Measurements from ENCODE around the gene IFIT1.
"Not testable (repeated sequence)": the region's sequence is repeated elsewhere in the genome, so short reads cannot be mapped to it uniquely, and the experiment has no call there.

The IFIT1 gene

DNA sequence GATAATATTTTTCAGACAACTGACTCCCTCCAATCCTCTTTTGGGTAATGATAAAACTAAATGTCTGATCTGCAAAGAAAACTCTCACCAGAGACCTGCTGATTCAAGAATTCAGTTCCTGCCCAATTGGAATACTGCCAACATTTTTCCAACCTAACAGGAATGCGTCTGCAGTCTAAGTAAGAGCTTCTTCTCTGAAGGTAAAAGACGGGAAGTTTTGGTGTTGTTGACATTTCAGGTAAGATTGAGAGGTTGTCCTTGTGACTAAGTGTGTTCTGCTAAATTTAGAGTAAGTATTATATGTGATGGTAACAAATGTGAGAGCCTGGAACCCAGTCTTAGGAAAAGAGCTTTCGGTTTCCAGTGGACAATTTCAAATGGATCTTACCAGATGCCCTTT lies 39.6 kb downstream of the IFIT1 start:
- Mint-ChIP-seq H3K9me3 (no peaks in the 10 kb centered on the region), H3K27ac (no peak overlapping the region), H3K27me3 (peaks cover 14% of the 10 kb centered on the region), H3K4me1 (no peaks in the 10 kb centered on the region), H3K4me3 (no peak overlapping the region)
- ATAC-seq (no peak), DNase-seq (no peak)

DNA sequence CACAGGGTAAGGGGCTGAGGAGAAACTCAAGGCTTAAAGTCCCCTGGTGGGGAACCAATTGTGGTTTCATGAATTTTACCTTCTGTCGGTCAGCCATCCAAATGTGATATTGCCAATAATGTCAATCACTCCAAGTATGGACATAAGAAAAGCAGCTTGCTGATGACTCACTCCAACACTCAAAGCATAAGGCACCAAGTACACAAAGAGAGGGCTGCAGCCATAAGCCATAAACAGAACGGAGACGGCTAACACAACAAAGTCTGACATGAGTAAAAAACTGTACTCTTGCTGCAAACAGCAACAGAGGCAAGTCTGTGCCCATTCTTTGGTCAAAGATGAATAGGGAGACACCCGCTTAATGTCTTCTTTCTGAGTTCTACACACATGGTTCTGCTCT lies 46.1 kb downstream of the IFIT1 start:
- no peak overlapping the region for H3K4me3 Mint-ChIP-seq
- no peak for DNase-seq
- H3K27ac Mint-ChIP-seq = no peak overlapping the region
- no peaks in the 10 kb centered on the region for H3K9me3 Mint-ChIP-seq
- H3K4me1 Mint-ChIP-seq = no peaks in the 10 kb centered on the region
- ATAC-seq = no peak
- H3K27me3 Mint-ChIP-seq = peaks cover 20% of the 10 kb centered on the region

DNA sequence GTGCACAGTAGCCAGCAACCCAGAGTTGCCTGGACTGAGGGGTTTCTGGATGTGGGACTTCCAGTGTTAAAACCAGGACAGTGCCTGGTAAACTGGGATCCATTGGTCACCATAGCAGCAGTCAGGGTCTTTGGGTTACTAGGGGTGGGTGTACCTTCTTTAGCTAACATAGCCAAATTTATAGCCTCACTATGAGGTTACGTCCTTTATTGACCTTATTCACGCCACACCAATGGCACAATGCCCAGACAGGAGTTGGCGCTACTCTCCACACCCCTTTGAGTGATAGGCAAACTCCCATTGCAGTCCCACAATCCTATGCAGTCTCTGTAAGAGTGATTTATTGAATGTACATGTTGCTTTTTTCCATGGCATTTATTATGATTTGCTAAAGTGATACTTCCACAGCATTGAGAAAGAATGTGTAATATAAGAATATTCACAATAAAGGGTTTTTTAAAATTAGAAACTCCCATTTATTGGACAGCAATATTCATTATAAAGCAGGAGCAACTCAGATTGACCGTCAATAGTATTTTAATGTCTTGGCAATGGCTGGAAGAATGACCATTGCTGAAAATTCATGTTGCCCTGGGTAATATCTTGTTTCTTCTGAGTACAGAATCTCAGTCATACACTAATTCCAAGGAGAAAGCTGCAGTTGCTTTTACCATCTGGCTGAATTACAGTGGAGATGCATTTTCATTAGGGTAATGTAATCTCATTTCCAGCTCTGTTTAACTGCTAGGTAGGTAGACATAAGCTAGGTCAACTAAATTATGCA lies 48.0 kb downstream of the IFIT1 start:
- H3K9me3 Mint-ChIP-seq = no peaks in the 10 kb centered on the region
- H3K27ac Mint-ChIP-seq = no peak overlapping the region
- ATAC-seq (no peak), DNase-seq (no peak)
- H3K4me3 Mint-ChIP-seq = no peak overlapping the region
- no peaks in the 10 kb centered on the region for H3K4me1 Mint-ChIP-seq
- H3K27me3 Mint-ChIP-seq = peaks cover 20% of the 10 kb centered on the region

DNA sequence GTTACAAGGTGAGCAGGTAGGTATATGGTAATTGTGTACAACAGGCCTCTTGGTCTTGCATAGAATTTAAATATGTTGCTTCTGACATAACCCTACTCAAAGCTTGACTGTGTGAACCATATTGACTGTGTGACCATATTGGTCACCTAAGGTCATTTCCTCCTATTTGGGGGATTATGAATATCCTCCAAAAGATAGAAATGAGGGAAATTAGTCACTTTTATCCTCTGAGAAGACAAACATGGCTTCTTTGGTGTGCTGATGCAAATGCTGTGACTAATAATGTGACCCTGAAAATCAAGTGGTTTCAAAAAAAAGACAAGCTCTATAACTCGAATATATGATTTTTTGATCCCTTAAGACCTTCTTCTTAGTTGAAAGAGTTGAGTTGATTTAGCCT lies 49.9 kb downstream of the IFIT1 start:
- Mint-ChIP-seq H3K4me3 (no peak overlapping the region), H3K4me1 (no peaks in the 10 kb centered on the region), H3K9me3 (peaks cover 0 to 8% of the 10 kb centered on the region in 2 donors), H3K27me3 (peaks cover 25% of the 10 kb centered on the region), H3K27ac (no peak overlapping the region)
- DNase-seq = no peak
- peak; percentile 37 for ATAC-seq

DNA sequence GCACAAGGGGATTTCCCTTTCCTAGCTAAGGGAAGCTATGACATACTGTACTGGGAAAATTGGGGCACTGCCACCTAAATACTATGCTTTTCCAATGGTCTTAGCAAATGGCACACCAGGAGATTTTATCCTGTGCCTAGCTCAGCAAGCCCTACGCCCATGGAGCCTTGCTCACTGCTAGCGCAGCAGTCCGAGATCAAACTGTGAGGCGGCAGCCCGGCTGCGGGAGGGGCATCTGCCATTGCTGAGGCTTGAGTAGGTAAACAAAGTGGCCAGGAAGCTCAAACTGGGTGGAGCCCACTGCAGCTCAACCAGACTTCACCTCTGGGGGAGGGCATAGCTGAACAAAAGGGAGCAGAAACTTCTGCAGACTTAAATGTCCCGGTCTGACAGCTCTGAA lies 52.4 kb downstream of the IFIT1 start:
- not testable (repeated sequence) for DNase-seq, H3K4me1 Mint-ChIP-seq, ATAC-seq, H3K4me3 Mint-ChIP-seq, H3K9me3 Mint-ChIP-seq, H3K27ac Mint-ChIP-seq
- H3K27me3 Mint-ChIP-seq = peaks cover 18% of the 10 kb centered on the region

DNA sequence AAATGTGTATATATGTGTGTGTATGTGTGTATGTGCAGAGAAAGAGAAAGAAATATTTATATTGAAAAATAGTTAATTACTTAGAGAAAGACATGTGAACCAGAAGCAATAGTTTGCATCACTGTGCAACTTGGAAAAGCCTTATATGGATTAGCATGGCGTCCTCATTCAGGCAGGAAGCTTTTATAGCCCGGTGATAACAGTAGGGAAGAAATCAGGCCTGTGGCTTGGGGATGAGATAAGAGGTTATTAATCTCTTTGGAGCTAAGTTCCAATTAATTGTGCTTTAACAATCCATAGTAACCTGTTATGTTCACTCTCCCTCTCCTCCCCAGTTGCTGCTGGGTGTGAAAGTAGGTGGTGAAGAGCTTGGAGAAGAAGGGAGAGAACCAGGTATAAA lies 58.5 kb downstream of the IFIT1 start:
- peaks cover 30% of the 10 kb centered on the region for H3K27me3 Mint-ChIP-seq
- ATAC-seq (no peak), DNase-seq (no peak)
- H3K27ac Mint-ChIP-seq = no peak overlapping the region
- H3K4me1 Mint-ChIP-seq = peaks cover 6% of the 10 kb centered on the region
- peaks cover 0 to 8% of the 10 kb centered on the region in 2 donors for H3K9me3 Mint-ChIP-seq
- H3K4me3 Mint-ChIP-seq = no peak overlapping the region

DNA sequence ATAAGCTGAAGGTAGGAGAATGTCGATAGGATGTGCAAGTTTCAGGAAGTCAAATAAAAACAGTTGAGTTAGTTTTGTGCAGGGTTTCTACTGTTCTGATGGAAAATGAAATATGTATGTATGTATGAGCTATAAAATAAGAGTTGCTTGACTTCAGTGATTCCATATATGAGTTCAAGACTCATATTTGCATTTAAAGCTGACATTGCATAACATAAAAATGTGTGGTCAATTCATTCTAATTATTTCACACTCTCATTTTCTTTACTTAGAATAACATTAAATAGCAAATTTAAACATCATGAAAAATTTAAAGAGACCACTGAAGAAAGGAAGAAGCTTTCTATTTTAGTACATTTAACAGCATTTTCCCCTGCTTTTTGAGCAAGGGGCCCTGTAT lies 59.8 kb downstream of the IFIT1 start:
- no peak for DNase-seq
- Mint-ChIP-seq H3K4me1 (peaks cover 6% of the 10 kb centered on the region), H3K27ac (no peak overlapping the region), H3K27me3 (peaks cover 21% of the 10 kb centered on the region), H3K4me3 (no peak overlapping the region), H3K9me3 (no peaks in the 10 kb centered on the region)
- no peak for ATAC-seq

DNA sequence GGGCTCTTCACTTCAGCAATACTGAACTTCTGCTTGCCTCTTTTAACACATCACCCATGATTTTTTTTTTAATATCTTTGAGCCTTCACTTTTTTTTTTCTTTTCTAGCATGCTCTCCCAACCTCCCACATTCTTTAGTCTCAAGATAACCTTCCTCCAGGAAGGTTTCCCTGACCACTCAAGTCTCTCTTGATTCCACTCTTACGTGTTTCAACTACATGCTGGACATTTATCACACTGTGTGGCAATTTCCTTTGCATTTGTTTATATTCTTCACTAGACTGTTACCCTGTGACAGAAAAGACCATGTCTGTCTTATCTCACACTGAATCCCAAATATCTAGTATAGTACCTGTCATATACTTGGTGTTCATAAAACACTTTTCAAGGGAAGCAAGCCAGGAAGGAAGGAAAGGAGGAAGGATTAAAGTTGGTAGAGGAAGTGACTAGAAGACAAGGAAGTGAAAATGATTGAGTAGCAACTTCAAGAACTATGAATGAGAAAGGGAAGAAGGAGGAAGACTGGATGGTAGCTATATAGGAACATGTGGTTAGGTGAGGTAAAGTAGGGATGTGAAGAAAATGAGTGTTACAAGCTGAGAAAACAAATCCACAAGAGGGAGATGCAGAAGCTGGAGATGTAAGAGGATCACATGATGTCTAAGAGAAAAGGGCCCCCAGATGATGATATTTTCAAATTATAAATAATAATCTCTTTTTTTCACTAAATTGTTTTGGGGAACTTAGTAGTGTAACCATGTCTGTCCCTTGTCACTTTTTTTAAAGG lies 62.3 kb downstream of the IFIT1 start:
- Mint-ChIP-seq H3K4me1 (peaks cover 6% of the 10 kb centered on the region), H3K27me3 (peaks cover 12% of the 10 kb centered on the region), H3K4me3 (no peak overlapping the region), H3K27ac (peak overlapping the region in 1 of 2 donors; percentile 8), H3K9me3 (no peaks in the 10 kb centered on the region)
- DNase-seq (no peak), ATAC-seq (no peak)

Measured in stimulated activated naive CD8-positive, alpha-beta T cell treated with anti-CD3 and anti-CD28 coated beads, Interleukin-15, amount 100 ng/mL, for 72 hours (primary cell).